22Rv1 (cell line): Measurements from ENCODE around the gene MYH9.

Source experiments
- CTCF ChIP-seq: fragments of 450-650 bp; IDR thresholded peaks from 2 replicates; pipeline ENCODE4 v1.5.1; 2017; ENCODE audit warnings: mild to moderate bottlenecking
- ZFX ChIP-seq: fragments of 450-650 bp; IDR thresholded peaks from 2 replicates; pipeline ENCODE4 v1.6.1; 2017; ENCODE audit warnings: antibody characterized with exemption, borderline replicate concordance

- TF ChIP-seq CTCF = no peak
- no peak for TF ChIP-seq ZFX
Measured at GRCh38 chr22:36415415-36416168, 27.8 kb upstream of the MYH9 start.
